ENCODE data around the gene CDKN2B-AS1. TPM values are rescaled to one million over a fixed set of nuclear protein-coding genes. Genes with fewer than 3 reads are reported as not detected.

The CDKN2B-AS1 gene
- total RNA-seq, 8 experiments from 2014 or later: 2.1 to 12.2 (median 3.9) TPM

- in situ Hi-C loops (cut with MboI; ENCODE audit: low pct_unique_long_range_greater_than_20kb in 2 of 9, low sequenced_read_pairs in 9 of 9, unreplicated experiment in 9 of 9): no loop called here
- Histone ChIP-seq H3K27ac (no peak overlapping the region), H3K4me1 (replicated peaks in 1 of 2) (no peaks in the 10 kb centered on the region), H3K4me3 (no peak overlapping the region)
- no peak for ATAC-seq (replicated peaks in 6 of 8)
These were observed 137.2 kb downstream of the CDKN2B-AS1 start for GRCh38 chr9:22131817-22132216.

- no peaks in the 10 kb centered on the region for H3K4me1 ChIP-seq (replicated peaks in 1 of 2)
- no peak for ATAC-seq (replicated peaks in 6 of 8)
- in situ Hi-C loops (cut with MboI; ENCODE audit: low pct_unique_long_range_greater_than_20kb in 2 of 9, low sequenced_read_pairs in 9 of 9, unreplicated experiment in 9 of 9): no loop called here
- 50 to 100% (median 90%) methylated on average over 1 to 2 of the region's 2 CpGs; no CpG with 5 or more reads in 6 of the 10 experiments for WGBS, 10 experiments
- no peak overlapping the region for H3K4me3 ChIP-seq
- H3K27ac ChIP-seq: no peak overlapping the region
These were observed 139.8 kb downstream of the CDKN2B-AS1 start for GRCh38 chr9:22134390-22134789.

DNA sequence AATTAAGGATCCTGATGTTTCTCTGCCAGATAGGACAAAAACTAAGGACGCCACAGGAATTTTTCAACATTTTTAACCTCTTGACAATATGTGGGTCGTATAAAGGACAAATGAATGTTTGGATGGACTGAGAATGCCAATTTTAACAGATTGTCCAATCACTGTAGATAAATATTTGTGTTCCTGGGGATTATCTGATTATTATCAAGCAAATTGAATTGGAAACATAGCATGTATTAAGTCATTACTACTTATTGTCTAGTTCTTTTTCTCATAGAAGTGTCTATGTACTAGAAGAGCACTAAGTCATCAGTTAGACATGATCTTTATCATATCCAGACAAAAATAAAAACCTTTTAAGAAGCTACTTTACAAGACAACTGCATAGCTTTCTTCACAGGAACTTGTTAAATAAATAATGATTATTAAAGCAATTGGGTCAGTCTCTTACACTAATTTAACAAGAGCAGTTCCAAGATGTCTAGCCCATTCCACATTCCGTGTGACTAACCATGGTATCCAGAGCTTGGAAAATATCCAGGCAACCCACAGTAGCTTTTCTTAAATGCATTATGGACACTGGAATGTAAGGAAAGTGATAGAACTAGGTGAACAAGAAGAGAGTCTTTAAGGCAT is 142.0 kb downstream of the CDKN2B-AS1 start:
- Histone ChIP-seq H3K4me1 (replicated peaks in 1 of 2) (no peaks in the 10 kb centered on the region), H3K4me3 (no peak overlapping the region), H3K27ac (no peak overlapping the region)
- WGBS, 10 experiments: 20 to 89% (median 73%) methylated on average over 1 to 3 of the region's 3 CpGs; no CpG with 5 or more reads in 1 of the 10 experiments
- ATAC-seq (replicated peaks in 6 of 8): peak in 2 of 8 experiments; percentile 27 to 71
- in situ Hi-C loops (cut with MboI; ENCODE audit: low pct_unique_long_range_greater_than_20kb in 2 of 9, low sequenced_read_pairs in 9 of 9, unreplicated experiment in 9 of 9): no loop called here

GRCh38 chr9:22138956-22139660 is 144.5 kb downstream of the CDKN2B-AS1 start:
- WGBS, 10 experiments: 68 to 100% (median 90%) methylated on average over 1 to 4 of the region's 4 CpGs
- ATAC-seq (replicated peaks in 6 of 8): no peak
- H3K4me1 ChIP-seq (replicated peaks in 1 of 2): no peaks in the 10 kb centered on the region
- in situ Hi-C loops (cut with MboI; ENCODE audit: low pct_unique_long_range_greater_than_20kb in 2 of 9, low sequenced_read_pairs in 9 of 9, unreplicated experiment in 9 of 9): no loop called here
- H3K27ac ChIP-seq: no peak overlapping the region
- H3K4me3 ChIP-seq: no peak overlapping the region

DNA sequence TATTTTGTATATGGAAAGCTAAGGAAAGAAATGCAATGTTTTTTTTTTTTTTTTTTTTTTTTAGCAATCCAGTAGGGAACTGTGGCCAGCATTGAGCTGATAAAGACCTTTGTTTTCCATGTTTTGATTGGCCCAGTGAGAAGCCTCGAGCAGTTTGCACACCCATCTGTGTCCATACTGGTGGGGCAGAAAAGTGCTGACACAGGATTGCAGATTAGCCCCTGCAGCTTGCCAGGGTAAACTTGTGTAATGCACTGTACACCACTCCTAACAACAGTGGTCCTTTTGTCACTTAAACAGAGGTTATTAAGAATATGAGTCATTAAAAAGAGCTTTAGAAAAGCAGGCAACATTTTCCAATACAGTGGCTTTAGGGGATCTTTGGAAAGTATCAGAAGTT is 147.3 kb downstream of the CDKN2B-AS1 start:
- peak in 4 of 8 experiments; percentile 42 to 91 (median 64) for ATAC-seq (replicated peaks in 6 of 8)
- no peak overlapping the region for H3K27ac ChIP-seq
- H3K4me3 ChIP-seq: no peak overlapping the region
- in situ Hi-C loops (cut with MboI; ENCODE audit: low pct_unique_long_range_greater_than_20kb in 2 of 9, low sequenced_read_pairs in 9 of 9, unreplicated experiment in 9 of 9): no loop called here
- no peaks in the 10 kb centered on the region for H3K4me1 ChIP-seq (replicated peaks in 1 of 2)
- 0 to 22% (median 10%) methylated on average over 1 of the region's 1 CpG; no CpG with 5 or more reads in 5 of the 10 experiments for WGBS, 10 experiments

DNA sequence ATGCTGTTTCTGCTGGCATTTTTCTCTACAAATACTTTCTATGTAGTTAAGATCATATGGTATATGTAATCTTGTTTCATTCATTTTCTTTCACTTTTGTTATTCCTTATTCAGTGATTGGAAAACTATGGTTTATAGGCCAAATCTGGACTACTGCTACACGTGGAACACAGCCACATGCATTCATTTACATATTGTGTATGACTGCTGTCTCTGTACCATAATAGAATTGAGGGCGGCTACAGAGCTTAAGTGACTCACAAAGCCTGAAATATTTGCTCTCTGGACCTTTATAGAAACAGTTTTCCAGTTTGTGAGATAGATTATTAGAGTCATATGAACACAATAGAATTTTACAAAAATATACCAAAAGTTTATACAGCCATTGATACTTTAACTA is 148.1 kb downstream of the CDKN2B-AS1 start:
- H3K27ac ChIP-seq: no peak overlapping the region
- peak in 3 of 8 experiments; percentile 85 to 96 (median 87) for ATAC-seq (replicated peaks in 6 of 8)
- 0 to 55% (median 18%) methylated on average over 1 to 2 of the region's 2 CpGs; no CpG with 5 or more reads in 2 of the 10 experiments for WGBS, 10 experiments
- H3K4me1 ChIP-seq (replicated peaks in 1 of 2): no peaks in the 10 kb centered on the region
- no peak overlapping the region for H3K4me3 ChIP-seq
- in situ Hi-C loops (cut with MboI; ENCODE audit: low pct_unique_long_range_greater_than_20kb in 2 of 9, low sequenced_read_pairs in 9 of 9, unreplicated experiment in 9 of 9): no loop called here

DNA sequence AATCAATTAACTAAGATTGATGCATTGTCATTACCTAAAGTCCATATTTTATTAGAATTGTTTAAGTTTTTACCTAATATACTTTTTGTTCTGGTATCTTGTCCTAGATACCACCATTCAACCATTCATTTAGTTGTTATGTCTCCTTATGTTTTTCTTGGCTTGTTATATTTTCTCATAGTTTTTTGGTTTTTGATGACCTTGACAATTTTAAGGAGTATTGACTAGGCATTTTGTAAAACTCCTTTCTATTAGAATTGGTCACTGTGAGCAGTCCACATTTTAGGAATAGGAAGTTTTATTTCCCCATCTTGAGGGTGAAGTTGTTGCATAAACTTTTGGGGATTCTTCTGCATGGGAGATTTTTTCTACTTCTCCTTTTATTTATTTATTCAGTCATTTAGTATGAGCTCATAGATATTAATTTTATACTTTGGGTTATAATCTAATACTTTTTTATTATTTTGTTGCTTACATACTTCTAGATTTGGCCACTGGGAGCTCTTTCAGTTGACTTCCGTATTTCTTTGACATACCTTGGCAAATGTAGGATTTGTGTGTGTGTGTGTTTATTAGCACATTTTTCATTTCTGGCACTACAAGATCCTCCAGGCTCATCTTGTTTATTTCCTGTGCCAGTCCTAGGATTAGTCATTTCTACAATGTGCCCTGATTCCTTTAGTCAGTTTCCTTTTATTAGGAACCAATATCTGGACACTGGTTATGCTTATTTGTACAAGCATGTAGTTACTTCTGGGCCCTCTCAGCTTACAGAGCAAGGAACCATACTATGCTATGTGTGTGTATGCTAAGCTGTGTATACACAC is 149.4 kb downstream of the CDKN2B-AS1 start:
- Histone ChIP-seq H3K4me1 (replicated peaks in 1 of 2) (no peaks in the 10 kb centered on the region), H3K27ac (no peak overlapping the region), H3K4me3 (no peak overlapping the region)
- WGBS, 10 experiments: 17 to 91% (median 40%) methylated on average over 1 of the region's 1 CpG; no CpG with 5 or more reads in 1 of the 10 experiments
- ATAC-seq (replicated peaks in 6 of 8): no peak
- in situ Hi-C loops (cut with MboI; ENCODE audit: low pct_unique_long_range_greater_than_20kb in 2 of 9, low sequenced_read_pairs in 9 of 9, unreplicated experiment in 9 of 9): no loop called here

- 70 to 100% (median 90%) methylated on average over 2 to 3 of the region's 3 CpGs for WGBS, 10 experiments
- Histone ChIP-seq H3K4me3 (no peak overlapping the region), H3K27ac (no peak overlapping the region), H3K4me1 (replicated peaks in 1 of 2) (no peaks in the 10 kb centered on the region)
- no peak for ATAC-seq (replicated peaks in 6 of 8)
- in situ Hi-C loops (cut with MboI; ENCODE audit: low pct_unique_long_range_greater_than_20kb in 2 of 9, low sequenced_read_pairs in 9 of 9, unreplicated experiment in 9 of 9): no loop called here
These were observed 152.0 kb downstream of the CDKN2B-AS1 start for GRCh38 chr9:22146604-22147003.

DNA sequence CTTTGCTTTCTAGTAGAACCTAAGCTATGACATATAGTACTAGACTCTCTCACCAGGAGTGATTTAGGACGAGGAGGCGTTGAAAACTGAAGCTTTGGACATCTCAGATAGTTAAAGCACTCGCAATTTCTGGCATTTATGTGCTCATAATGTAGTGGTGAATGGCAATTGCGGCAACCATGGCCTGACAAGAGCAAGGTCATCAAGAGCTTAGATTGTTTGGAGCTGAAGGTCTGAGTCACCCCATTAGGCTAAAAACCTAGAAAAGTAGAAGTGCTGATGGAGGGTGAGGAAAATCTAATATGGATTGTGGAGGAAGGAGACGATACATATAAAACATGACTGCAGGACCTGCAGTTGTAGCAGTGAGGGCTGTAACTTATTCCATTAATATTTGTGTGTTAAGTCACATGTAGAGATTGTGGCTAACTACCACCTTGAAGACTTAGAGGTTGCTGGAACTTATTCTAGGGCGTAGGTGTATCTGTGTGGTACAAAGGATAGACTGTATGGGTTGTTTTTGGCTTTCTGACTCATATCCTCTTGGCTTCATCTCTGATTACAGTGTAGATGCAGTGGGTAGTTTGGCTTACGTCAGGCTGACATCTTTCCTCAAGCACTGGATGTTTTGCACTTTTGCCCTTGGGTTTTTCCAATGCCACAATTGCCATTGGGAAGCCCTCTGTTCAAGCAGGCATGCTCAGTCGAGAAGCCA is 153.4 kb downstream of the CDKN2B-AS1 start:
- no peaks in the 10 kb centered on the region for H3K4me1 ChIP-seq (replicated peaks in 1 of 2)
- no peak overlapping the region for H3K4me3 ChIP-seq
- 20 to 95% (median 75%) methylated on average over 1 to 5 of the region's 8 CpGs for WGBS, 10 experiments
- no peak overlapping the region for H3K27ac ChIP-seq
- ATAC-seq (replicated peaks in 6 of 8): peak in 2 of 8 experiments; percentile 81 to 87
- in situ Hi-C loops (cut with MboI; ENCODE audit: low pct_unique_long_range_greater_than_20kb in 2 of 9, low sequenced_read_pairs in 9 of 9, unreplicated experiment in 9 of 9): no loop called here

DNA sequence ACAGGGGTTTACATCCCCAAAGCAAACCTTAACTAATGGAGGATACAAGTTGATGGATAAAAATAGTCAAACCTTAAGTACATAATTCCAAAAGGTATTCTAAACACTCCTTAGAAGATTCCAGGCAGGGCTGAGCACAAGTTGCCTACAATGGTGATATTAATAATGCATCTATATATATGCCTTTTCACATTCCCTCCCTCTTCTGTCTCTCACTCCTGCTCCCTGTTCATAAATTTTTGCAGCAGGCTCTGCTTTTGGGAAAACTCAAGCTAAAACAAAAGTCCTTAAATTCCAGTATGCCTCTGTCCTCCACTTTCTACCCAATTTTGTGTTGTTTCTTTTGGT is 153.9 kb downstream of the CDKN2B-AS1 start:
- ATAC-seq (replicated peaks in 6 of 8): peak in 3 of 8 experiments; percentile 20 to 53 (median 44)
- no peak overlapping the region for H3K4me3 ChIP-seq
- no peaks in the 10 kb centered on the region for H3K4me1 ChIP-seq (replicated peaks in 1 of 2)
- in situ Hi-C loops (cut with MboI; ENCODE audit: low pct_unique_long_range_greater_than_20kb in 2 of 9, low sequenced_read_pairs in 9 of 9, unreplicated experiment in 9 of 9): no loop called here
- H3K27ac ChIP-seq: no peak overlapping the region

- peak in 1 of 8 experiments; percentile 73 for ATAC-seq (replicated peaks in 6 of 8)
- in situ Hi-C loops (cut with MboI; ENCODE audit: low pct_unique_long_range_greater_than_20kb in 2 of 9, low sequenced_read_pairs in 9 of 9, unreplicated experiment in 9 of 9): no loop called here
- Histone ChIP-seq H3K4me1 (replicated peaks in 1 of 2) (no peaks in the 10 kb centered on the region), H3K27ac (no peak overlapping the region), H3K4me3 (no peak overlapping the region)
These were observed 154.5 kb downstream of the CDKN2B-AS1 start for GRCh38 chr9:22148876-22149637.

GRCh38 chr9:22154064-22154463 is 159.5 kb downstream of the CDKN2B-AS1 start:
- H3K27ac ChIP-seq: no peak overlapping the region
- no peak for ATAC-seq (replicated peaks in 6 of 8)
- H3K4me3 ChIP-seq: no peak overlapping the region
- H3K4me1 ChIP-seq (replicated peaks in 1 of 2): no peaks in the 10 kb centered on the region
- in situ Hi-C loops (cut with MboI; ENCODE audit: low pct_unique_long_range_greater_than_20kb in 2 of 9, low sequenced_read_pairs in 9 of 9, unreplicated experiment in 9 of 9): no loop called here
- 100% methylated on average over 1 of the region's 10 CpGs; no CpG with 5 or more reads in 9 of the 10 experiments for WGBS, 10 experiments

Measured in motor neuron (in vitro differentiated cells).